Measurements from ENCODE around the gene ANKRD33B.
"Not testable (repeated sequence)": the region's sequence is repeated elsewhere in the genome, so short reads cannot be mapped to it uniquely, and the experiment has no call there.

ANKRD33B gene

DNA sequence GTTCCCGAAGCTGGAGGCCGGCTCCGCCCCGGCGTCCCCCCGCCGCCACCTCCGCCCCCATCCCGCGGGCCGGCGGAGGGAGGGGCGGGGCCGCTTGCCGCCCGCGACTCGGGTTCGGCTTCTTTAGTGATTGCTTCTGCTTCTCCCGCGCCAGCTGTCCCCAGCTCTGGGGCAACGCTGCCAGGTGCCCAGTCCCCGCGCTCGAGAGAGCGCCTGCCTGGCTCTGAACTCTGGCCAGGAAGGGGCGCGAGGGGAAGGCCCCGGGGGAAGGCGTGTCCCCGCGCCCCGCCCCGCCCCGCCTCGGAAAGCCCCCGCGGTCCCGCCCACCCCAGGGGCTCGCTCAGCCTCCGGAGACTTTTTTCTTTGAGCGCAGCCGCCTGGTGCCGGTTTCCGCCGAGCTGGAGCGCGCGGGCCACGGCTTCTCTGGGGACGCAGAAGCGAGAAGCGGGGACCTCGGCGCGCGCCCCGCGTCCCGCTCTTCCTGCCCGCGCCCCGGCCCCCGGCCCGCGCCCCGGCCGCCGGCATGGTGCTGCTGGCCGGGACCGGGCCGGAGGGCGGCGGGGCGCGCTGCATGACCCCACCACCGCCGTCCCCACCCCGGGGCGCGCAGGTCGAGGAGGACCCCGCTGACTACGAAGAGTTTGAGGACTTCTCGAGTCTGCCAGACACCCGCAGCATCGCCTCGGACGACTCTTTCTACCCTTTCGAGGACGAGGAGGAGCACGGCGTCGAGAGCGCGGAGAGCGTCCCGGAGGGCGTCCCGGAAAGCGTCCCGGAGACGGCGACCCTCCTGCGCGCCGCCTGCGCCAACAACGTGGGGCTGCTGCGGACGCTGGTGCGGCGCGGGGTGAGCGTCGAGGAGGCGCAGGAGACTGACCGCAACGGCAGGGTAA is at the start of gene ANKRD33B:
Gene ANKRD33B (plus strand): TSS at position 126 of the 893 bp plus-strand sequence. CDS start 398 bp downstream, at position 524.
- peak; percentile 68 for DNase-seq

- DNase-seq, result not testable (repeated sequence)
Measured at GRCh38 chr5:10514572-10514971, 49.3 kb upstream of the ANKRD33B start.

- no peak for DNase-seq
Measured at GRCh38 chr5:10515492-10515891, 48.4 kb upstream of the ANKRD33B start.

DNA sequence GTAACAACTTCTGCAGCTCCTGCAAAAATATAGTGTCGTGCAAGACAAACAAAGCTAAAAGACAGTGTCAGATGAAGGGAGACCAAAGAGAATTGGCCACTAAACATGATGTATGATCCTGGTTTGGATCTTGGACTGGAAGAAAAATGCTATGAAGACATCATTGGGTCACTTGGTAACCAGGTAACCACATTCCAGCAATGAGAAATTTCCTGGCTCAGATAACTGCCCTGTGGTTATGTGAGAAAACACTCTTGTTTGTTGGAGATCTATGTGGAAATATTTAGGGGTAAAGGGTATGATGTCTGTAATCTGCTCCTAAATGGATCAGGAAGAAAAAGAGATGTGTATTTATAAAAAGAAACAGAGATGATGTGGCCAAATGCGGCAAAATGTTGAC is 45.5 kb upstream of the ANKRD33B start:
- DNase-seq, result no peak

GRCh38 chr5:10519729-10520128 is 44.1 kb upstream of the ANKRD33B start:
- no peak for DNase-seq

DNA sequence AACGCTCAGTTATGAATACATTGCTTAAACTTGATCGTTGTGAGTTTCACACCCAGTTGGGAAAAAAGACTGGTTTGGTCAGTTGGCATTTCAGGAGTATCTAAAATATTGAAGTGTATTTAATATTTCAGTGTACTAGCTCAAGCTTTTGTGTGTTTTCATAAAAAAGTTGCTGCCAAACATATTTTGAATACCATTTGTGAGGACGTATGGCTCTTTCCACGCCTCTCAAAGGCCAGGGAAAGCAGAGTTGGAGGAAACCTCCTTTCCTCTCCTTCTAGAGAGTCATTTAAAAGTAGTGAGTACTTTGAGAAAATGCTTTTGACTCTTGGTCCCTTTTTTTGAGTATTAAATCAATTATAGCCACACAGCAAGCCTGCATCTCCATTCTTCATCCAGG is 43.2 kb upstream of the ANKRD33B start:
- DNase-seq, result no peak

GRCh38 chr5:10521466-10522223 is 42.2 kb upstream of the ANKRD33B start:
- DNase-seq, result no peak

DNA sequence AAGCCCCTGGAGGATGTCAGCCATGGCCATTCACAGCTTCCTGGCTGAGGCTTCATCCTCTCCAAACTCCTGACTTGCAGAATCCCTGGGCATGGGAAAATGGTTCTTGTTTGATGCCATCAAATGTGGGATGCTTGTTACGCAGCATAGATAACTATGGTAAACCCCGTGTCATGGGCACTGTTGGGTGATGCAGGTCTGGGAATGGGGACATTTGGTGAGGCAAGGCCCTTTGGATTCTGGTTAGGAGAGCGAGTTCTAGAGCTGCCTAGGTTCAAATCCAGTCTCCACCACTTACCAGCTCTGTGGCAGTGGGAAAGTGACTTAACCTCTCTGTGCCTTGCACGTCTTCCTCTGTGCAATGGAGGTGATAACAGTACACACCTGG is 41.7 kb upstream of the ANKRD33B start:
- no peak for DNase-seq

GRCh38 chr5:10524376-10525123 is 39.3 kb upstream of the ANKRD33B start:
- no peak for DNase-seq

GRCh38 chr5:10525124-10525495 is 38.8 kb upstream of the ANKRD33B start:
- no peak for DNase-seq

DNA sequence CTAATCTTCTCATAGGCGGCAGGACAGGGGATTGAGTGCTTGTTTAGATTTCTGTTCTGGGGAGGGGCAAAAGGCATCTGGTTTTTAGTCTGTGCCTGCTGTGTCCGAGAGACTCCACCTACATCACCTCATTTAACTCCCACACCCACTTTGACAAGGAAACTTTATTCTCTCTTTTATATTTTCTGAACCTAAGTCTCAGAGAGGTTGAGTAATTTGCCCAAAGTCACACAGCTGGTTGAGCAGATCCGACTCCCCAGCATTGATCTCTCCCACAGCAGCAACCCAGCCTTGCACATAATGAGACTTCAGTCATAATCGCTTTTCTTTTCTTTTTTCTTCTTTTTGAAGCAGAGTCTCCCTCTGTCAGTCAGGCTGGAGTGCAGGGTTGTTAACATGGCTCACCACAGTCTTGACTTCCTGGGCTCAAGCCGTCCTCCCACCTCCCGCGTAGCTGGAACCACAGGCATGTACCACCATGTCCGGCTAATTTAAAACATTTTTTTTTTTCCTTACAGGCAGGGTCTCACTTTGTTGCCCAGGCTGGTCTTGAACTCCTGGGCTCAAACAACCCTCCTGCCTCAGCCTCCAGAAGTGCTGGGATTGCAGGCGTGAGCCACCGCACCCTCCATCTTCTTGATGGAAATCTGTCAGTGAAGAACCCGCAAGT is 36.5 kb upstream of the ANKRD33B start:
- no peak for DNase-seq

DNA sequence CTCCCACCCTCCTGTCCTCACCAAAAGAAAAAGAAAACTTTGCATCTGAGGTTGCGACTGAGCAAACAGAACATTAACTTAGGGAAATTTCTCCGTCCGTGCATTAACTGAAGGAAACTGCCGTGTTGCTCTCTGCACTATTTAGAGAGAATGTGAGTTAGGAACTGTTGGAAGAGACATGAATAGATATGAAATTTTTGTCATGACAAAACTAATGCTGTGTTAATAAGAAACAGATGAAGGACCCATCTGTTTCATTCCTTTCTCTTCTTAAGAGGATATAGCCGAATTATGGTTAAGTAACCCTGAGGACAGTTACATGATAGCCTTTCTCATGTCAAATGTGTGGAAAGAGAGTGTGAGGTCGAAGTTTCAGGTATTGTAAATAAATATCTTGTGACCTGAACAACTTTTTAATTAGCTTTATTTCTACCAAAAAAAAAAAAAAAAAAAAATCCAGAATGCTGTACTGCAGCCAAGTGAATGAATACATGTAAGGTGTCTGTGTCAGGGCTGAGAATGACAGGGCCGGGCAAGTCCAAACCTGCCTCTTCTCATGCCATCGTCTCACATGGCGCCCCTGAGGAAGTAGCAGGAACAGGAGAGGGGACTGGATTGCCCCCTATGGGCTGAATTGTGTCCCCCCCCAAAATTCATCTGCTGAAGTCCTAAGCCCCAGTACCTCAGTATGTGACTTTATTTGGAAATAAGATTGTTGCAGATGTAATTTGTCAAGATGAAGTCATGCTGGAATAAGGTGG is 35.6 kb upstream of the ANKRD33B start:
- DNase-seq, result no peak

DNA sequence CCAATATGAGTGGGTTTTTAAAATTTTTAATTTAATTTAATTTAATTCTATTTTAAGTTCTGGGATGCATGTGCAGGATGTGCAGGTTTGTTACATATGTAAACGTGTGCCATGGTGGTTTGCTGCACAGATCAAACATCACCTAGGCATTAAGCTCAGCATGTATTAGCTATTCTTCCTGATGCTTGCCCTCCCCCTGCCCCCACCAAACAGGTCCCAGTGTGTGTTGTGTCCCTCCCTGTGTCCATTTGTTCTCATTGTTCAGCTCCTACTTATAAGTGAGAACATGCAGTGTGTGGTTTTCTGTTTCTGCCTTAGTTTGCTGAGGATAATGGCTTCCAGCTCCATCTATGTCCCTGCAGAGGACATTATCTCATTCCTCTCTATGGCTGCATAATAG is 35.0 kb upstream of the ANKRD33B start:
- no peak for DNase-seq

GRCh38 chr5:10530601-10531320 is 33.1 kb upstream of the ANKRD33B start:
- no peak for DNase-seq

- no peak for DNase-seq
Measured at GRCh38 chr5:10532421-10532820, 31.4 kb upstream of the ANKRD33B start.

GRCh38 chr5:10533226-10533625 is 30.6 kb upstream of the ANKRD33B start:
- no peak for DNase-seq

DNA sequence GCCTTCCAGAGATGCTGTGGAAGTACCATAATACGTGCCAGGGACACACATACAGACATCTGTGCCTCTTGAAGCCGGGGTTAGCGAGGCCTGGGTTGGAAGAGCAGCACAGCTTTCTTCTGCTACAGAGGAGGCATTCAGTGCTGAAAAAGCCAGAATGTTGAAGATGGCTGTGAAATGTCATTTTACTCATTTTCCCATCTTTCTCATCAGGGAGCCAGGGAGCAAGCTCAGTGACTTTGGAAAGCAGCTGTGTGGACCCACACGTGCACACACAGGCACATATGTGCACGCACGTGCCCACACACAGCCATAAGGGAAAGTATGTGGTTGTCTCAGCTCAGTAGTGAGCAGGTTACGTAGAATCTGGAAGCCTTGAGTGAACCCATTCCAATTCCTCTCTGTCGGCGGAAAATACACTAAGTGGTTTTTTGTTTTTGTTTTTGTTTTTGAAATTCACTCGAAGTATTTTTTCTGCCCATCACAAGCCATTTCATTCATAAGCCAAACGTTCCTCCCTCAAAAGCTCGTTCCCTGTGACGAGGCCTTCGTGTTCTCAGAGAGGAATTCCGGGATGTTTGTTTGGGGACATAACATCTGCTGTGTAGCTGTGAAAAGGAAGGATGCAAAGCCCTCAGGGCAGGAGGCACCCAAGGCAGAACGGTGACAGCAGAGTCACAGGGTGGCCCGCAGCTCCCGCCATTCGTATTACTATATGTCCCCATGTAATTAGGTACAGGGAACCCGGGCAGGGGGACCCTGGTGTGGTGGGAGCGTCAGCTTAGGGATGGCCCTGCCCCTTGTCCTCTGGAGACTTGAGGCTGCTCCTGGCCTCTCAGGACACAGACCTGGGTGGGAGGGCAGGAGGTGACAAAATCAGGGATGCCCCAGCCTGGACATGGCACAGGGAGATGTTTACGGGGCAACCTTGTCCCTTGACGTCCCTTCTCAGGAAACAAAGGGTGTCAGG is 29.0 kb upstream of the ANKRD33B start:
- DNase-seq, result no peak

DNA sequence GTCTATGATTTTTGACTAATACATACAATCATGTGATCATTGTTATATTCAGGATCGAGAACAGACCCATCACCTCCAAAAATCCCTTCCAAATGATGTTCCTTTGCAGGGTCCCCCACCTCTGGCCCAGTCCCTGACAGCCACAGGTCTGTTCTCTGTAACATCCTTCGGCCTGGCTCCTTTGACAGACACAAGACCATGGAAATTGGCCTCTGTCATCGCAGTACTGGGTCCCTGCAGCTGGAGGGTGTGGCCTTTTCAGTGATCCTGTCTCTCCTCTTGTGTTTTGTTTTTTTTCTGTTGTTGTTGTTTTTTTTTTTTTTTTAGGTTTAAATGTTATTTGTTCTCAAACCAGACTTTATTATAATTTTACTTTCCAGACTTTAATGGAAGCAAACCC is 27.4 kb upstream of the ANKRD33B start:
- DNase-seq, result no peak

GRCh38 chr5:10536931-10537579 is 26.8 kb upstream of the ANKRD33B start:
- DNase-seq, result peak; percentile 51

DNA sequence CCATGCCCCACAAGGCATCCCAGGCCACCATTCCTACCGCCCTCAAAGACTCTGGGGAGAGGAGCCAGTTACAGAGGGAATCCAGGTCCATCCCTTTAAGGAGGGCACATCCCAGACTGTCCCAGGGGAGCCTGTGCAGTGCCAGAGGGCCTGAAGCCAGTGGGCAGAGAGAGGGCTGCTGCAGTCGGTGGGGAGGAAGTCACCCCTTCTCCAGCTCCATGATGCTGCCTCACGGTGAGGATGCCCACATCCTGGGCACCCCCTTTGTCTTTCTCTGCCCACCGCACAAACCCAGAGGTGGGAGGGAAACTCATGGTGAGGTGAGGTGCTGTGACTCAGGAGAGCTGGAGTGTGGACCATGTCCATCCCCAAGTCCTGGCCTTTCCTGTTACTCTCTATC is 26.2 kb upstream of the ANKRD33B start:
- no peak for DNase-seq
